ENCODE results near the gene AKR1E2.

DNA sequence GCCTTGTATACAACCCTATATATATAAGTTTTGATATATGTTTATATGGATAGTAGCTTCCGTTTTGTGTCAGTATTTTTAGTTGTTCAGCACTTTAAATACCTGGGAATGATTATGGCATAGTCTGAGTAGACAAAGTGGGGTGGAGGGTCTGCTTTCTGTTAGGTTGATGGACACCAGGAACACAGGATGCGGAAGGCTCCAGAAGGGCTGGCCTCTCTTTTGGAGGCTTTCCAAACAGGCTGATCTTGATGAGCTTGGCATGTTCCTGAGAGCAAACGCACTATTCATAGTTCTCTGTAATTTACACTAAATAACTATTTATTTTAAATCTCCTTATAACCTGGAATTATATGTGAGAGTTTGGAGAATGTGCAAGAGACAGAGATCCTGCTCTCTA, 12.7 kb downstream of the AKR1E2 start:
- no peak for TF ChIP-seq POLR2A (IDR thresholded peaks at IDR 0.05)
- TF ChIP-seq, protein P1, sequence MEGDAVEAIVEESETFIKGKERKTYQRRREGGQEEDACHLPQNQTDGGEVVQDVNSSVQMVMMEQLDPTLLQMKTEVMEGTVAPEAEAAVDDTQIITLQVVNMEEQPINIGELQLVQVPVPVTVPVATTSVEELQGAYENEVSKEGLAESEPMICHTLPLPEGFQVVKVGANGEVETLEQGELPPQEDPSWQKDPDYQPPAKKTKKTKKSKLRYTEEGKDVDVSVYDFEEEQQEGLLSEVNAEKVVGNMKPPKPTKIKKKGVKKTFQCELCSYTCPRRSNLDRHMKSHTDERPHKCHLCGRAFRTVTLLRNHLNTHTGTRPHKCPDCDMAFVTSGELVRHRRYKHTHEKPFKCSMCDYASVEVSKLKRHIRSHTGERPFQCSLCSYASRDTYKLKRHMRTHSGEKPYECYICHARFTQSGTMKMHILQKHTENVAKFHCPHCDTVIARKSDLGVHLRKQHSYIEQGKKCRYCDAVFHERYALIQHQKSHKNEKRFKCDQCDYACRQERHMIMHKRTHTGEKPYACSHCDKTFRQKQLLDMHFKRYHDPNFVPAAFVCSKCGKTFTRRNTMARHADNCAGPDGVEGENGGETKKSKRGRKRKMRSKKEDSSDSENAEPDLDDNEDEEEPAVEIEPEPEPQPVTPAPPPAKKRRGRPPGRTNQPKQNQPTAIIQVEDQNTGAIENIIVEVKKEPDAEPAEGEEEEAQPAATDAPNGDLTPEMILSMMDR (IDR thresholded peaks at IDR 0.05), result no peak
